A549 (cell line): Measurements from ENCODE around the gene FGD4. TPM values are rescaled to one million over a fixed set of nuclear protein-coding genes. Genes with fewer than 3 reads are reported as not detected.

Experiments
- ATAC-seq, 2 experiments: fragments of 200-7000 bp in 1 of 2; fragments of >200 bp in 1 of 2; cut with Nextera tagmentation in 1 of 2; cut with Tn5 transposase in 1 of 2; 3 replicates each; pipeline versions ENCODE4 v1.8.0 to v1.9.1; 2018 to 2020; ENCODE audit warnings: mild to moderate bottlenecking in 1 of 2, moderate library complexity in 1 of 2
- CTCF ChIA-PET: fragments of 300-600 bp; sonication (Branson Sonifier 250); formaldehyde crosslinking; extraction: SDS; loops from one replicate; lab custom pipeline; 2021; ENCODE audit warnings: antibody characterized with exemption, inconsistent platforms; lab: Yijun Ruan, JAX
- POLR2A ChIA-PET: fragments of 350-600 bp; formaldehyde crosslinking; extraction: SDS; loops from one replicate; lab custom pipeline; 2021; ENCODE audit warnings: antibody characterized with exemption, inconsistent platforms; lab: Yijun Ruan, JAX
- DNase-seq, 2 experiments: peaks; one replicate each; pipeline versions ENCODE4 v3.0.0 to v3.0.0-alpha.2; 2011 to 2016; ENCODE audit warnings: low read depth in 1 of 2, low spot score in 1 of 2
- FAIRE-seq: peaks from 2 replicates; lab custom pipeline; 2011; peaks lifted over from hg19 to GRCh38; lab: Jason Lieb, UNC
- H3K27ac ChIP-seq, 2 experiments: fragments of >200 bp; sonication (Bioruptor Twin); formaldehyde crosslinking; 3 replicates each; pipeline ENCODE4 v1.5.1; 2016 to 2017
- H3K4me1 ChIP-seq: fragments of >200 bp; sonication (Bioruptor Twin); formaldehyde crosslinking; 3 replicates; pipeline ENCODE4 v1.6.1; 2016
- H3K4me2 ChIP-seq: fragments of >200 bp; sonication (Bioruptor Twin); formaldehyde crosslinking; 3 replicates; pipeline ENCODE4 v1.6.1; 2016
- H3K4me3 ChIP-seq: fragments of >200 bp; sonication (Bioruptor Twin); formaldehyde crosslinking; 3 replicates; pipeline ENCODE4 v1.5.1; 2016
- H3K9me3 ChIP-seq: fragments of >200 bp; sonication (Bioruptor Twin); formaldehyde crosslinking; 3 replicates; pipeline ENCODE4 v1.6.1; 2016
- ATOH8 ChIP-seq: fragments of 250-450 bp; sonication (Bioruptor Pico); IDR thresholded peaks from 2 replicates; pipeline ENCODE4 v1.5.0; 2020; ENCODE audit warnings: low read depth, mild to moderate bottlenecking, moderate library complexity
- CBX2 ChIP-seq: fragments of 200-600 bp; sonication (generic); IDR thresholded peaks from 2 replicates; pipeline ENCODE4 v1.6.1; 2016; ENCODE audit warnings: low read depth, mild to moderate bottlenecking, borderline replicate concordance
- CEBPB ChIP-seq, 2 experiments: fragments of >200 bp in 1 of 2; sonication (Bioruptor Twin) in 1 of 2; formaldehyde crosslinking in 1 of 2; IDR thresholded peaks; 2 replicates each; pipeline ENCODE4 v1.6.1; 2012 to 2016
- CHD2 ChIP-seq: fragments of 150-350 bp; IDR thresholded peaks from 2 replicates; pipeline ENCODE4 v1.6.1; 2014; ENCODE audit warnings: low read length; ENCODE audit not compliant: partially characterized antibody
- CHD4 ChIP-seq: fragments of 200-600 bp; sonication (generic); IDR thresholded peaks from 2 replicates; pipeline ENCODE4 v1.6.1; 2016; ENCODE audit warnings: antibody characterized with exemption, mild to moderate bottlenecking, borderline replicate concordance
- EP300 ChIP-seq, 2 experiments: fragments of >200 bp; sonication (Bioruptor Twin); formaldehyde crosslinking; IDR thresholded peaks; 2 replicates in 1 of 2; 3 replicates in 1 of 2; pipeline ENCODE4 v1.6.1; 2016 to 2017
- ESRRA ChIP-seq: fragments of 150-350 bp; IDR thresholded peaks from 2 replicates; pipeline ENCODE4 v1.6.1; 2014; ENCODE audit warnings: mild to moderate bottlenecking, low read length, borderline replicate concordance
- FOSB ChIP-seq: fragments of 250-450 bp; sonication (Bioruptor Pico); IDR thresholded peaks from 2 replicates; pipeline ENCODE4 v1.5.0; 2020; ENCODE audit warnings: mild to moderate bottlenecking, moderate library complexity
- GATA3 ChIP-seq: IDR thresholded peaks from 2 replicates; pipeline ENCODE4 v1.6.1; 2012; ENCODE audit warnings: borderline replicate concordance
- HDAC2 ChIP-seq: fragments of 200-600 bp; sonication (generic); IDR thresholded peaks from 2 replicates; pipeline ENCODE4 v1.6.1; 2016
- HEYL ChIP-seq: fragments of 250-450 bp; sonication (Bioruptor Pico); IDR thresholded peaks from 2 replicates; pipeline ENCODE4 v1.8.0; 2021; ENCODE audit warnings: mild to moderate bottlenecking, moderate library complexity
- HOXA7 ChIP-seq: fragments of 250-450 bp; sonication (Bioruptor Pico); IDR thresholded peaks from 2 replicates; pipeline ENCODE4 v1.5.0; 2020; ENCODE audit warnings: mild to moderate bottlenecking, moderate library complexity
- JUN ChIP-seq, 2 experiments: fragments of >200 bp; sonication (Bioruptor Twin); formaldehyde crosslinking; IDR thresholded peaks; 2 replicates in 1 of 2; 3 replicates in 1 of 2; pipeline ENCODE4 v1.6.1; 2016 to 2017
- KDM1A ChIP-seq: fragments of 200-600 bp; sonication (generic); IDR thresholded peaks from 2 replicates; pipeline ENCODE4 v1.6.1; 2016; ENCODE audit warnings: low read depth, mild to moderate bottlenecking
- MAFK ChIP-seq: fragments of 450-650 bp; IDR thresholded peaks from 2 replicates; pipeline ENCODE4 v1.6.1; 2014; ENCODE audit not compliant: partially characterized antibody
- MAZ ChIP-seq: fragments of 150-350 bp; IDR thresholded peaks from 2 replicates; pipeline ENCODE4 v1.6.1; 2014; ENCODE audit warnings: antibody characterized with exemption, low read depth, low read length, borderline replicate concordance
- NFE2L2 ChIP-seq: fragments of 150-350 bp; conservative IDR thresholded peaks from 2 replicates; pipeline ENCODE4 v1.6.1; 2014; ENCODE audit warnings: low read length
- NPAS2 ChIP-seq: fragments of 250-450 bp; sonication (Bioruptor Pico); IDR thresholded peaks from 2 replicates; pipeline ENCODE4 v1.8.0; 2022; ENCODE audit warnings: mild to moderate bottlenecking, moderate library complexity, borderline replicate concordance
- NR3C1 ChIP-seq: fragments of >200 bp; sonication (Bioruptor Twin); formaldehyde crosslinking; IDR thresholded peaks from 3 replicates; pipeline ENCODE4 v1.6.1; 2017
- PHF8 ChIP-seq: fragments of 200-600 bp; sonication (generic); IDR thresholded peaks from 2 replicates; pipeline ENCODE4 v1.6.1; 2016; ENCODE audit warnings: low read depth, mild to moderate bottlenecking, antibody characterized with exemption, moderate library complexity, borderline replicate concordance
- POLR2A ChIP-seq: IDR thresholded peaks from 2 replicates; pipeline ENCODE4 v1.6.1; 2012; ENCODE audit warnings: mild to moderate bottlenecking, low read length
- POLR2AphosphoS2 ChIP-seq: conservative IDR thresholded peaks from 2 replicates; pipeline ENCODE4 v1.6.1; 2012; ENCODE audit warnings: low read length, improper control_type of control experiment, inconsistent platforms
- RAD21 ChIP-seq, 2 experiments: fragments of >200 bp in 1 of 2; sonication (Bioruptor Twin) in 1 of 2; formaldehyde crosslinking in 1 of 2; IDR thresholded peaks in 1 of 2; conservative IDR thresholded peaks in 1 of 2; 2 replicates in 1 of 2; 3 replicates in 1 of 2; pipeline ENCODE4 v1.6.1; 2012 to 2018; ENCODE audit warnings: inconsistent platforms in 1 of 2
- RARB ChIP-seq: fragments of 250-450 bp; sonication (Bioruptor Pico); IDR thresholded peaks from 2 replicates; pipeline ENCODE4 v1.8.0; 2021; ENCODE audit warnings: mild to moderate bottlenecking, moderate library complexity
- RCOR1 ChIP-seq: fragments of 150-350 bp; IDR thresholded peaks from 2 replicates; pipeline ENCODE4 v1.6.1; 2014; ENCODE audit warnings: antibody characterized with exemption, low read length, low read depth
- RFX5 ChIP-seq: fragments of 450-650 bp; IDR thresholded peaks from 2 replicates; pipeline ENCODE4 v1.7.1; 2014; ENCODE audit warnings: antibody characterized with exemption, mild to moderate bottlenecking, moderate library complexity
- SMC3 ChIP-seq: fragments of >200 bp; sonication (Bioruptor Twin); formaldehyde crosslinking; IDR thresholded peaks from 3 replicates; pipeline ENCODE4 v1.6.1; 2018; ENCODE audit warnings: inconsistent platforms
- TFCP2L1 ChIP-seq: fragments of 250-450 bp; sonication (Bioruptor Pico); IDR thresholded peaks from 2 replicates; pipeline ENCODE4 v1.5.0; 2021; ENCODE audit warnings: mild to moderate bottlenecking
- TP53 ChIP-seq: fragments of 250-450 bp; sonication (Bioruptor Pico); IDR thresholded peaks from 2 replicates; pipeline ENCODE4 v1.5.0; 2021; ENCODE audit warnings: mild to moderate bottlenecking, moderate library complexity
- USF2 ChIP-seq: fragments of 450-650 bp; IDR thresholded peaks from 2 replicates; pipeline ENCODE4 v1.6.1; 2014; ENCODE audit warnings: antibody characterized with exemption
- ZC3H11A ChIP-seq: fragments of 450-650 bp; IDR thresholded peaks from 2 replicates; pipeline ENCODE4 v1.6.1; 2014; ENCODE audit warnings: antibody characterized with exemption, mild to moderate bottlenecking
- ZFP36 ChIP-seq: fragments of 450-650 bp; IDR thresholded peaks from 2 replicates; pipeline ENCODE4 v1.6.1; 2014; ENCODE audit warnings: borderline replicate concordance; ENCODE audit not compliant: partially characterized antibody
- ZNF302 ChIP-seq: fragments of 250-450 bp; sonication (Bioruptor Pico); IDR thresholded peaks from 2 replicates; pipeline ENCODE4 v1.9.0; 2021; ENCODE audit warnings: inconsistent platforms, mild to moderate bottlenecking, moderate library complexity
- ZSCAN20 ChIP-seq: fragments of 250-450 bp; sonication (Bioruptor Pico); IDR thresholded peaks from 2 replicates; pipeline ENCODE4 v1.8.0; 2022; ENCODE audit warnings: mild to moderate bottlenecking, moderate library complexity
- WGBS: methylation state at CpG from one replicate; pipeline ENCODE4 v1.1.6; 2017; ENCODE audit errors: missing lambda C conversion rate; 5-methylcytosine and 5-hydroxymethylcytosine counted together
- polyA plus RNA-seq, 4 experiments: library from polyadenylated mRNA; depleted of rRNA in 3 of 4; stranded (reverse); fragments of >200 nt; fragmentation: RNase III in 1 of 4; extraction: RNeasy Plus Mini Kit Qiagen cat#74134 plus additional on column Dnase treatment in 1 of 4; gene quantifications; 2 replicates in 3 of 4; 3 replicates in 1 of 4; pipeline ENCODE4 v1.2.3, GENCODE V29; 2011 to 2017
- TF ChIP-seq, protein P1 (sequence below): IDR thresholded peaks from 2 replicates; pipeline ENCODE4 v1.6.1; 2012
- TF ChIP-seq, protein P2 (sequence below): IDR thresholded peaks from 2 replicates; pipeline ENCODE4 v1.6.1; 2012

Gene FGD4
- polyA plus RNA-seq, 2 of the 4 experiments (the other 2 are of a cell fraction): 2.2 to 6.0 TPM

DNA sequence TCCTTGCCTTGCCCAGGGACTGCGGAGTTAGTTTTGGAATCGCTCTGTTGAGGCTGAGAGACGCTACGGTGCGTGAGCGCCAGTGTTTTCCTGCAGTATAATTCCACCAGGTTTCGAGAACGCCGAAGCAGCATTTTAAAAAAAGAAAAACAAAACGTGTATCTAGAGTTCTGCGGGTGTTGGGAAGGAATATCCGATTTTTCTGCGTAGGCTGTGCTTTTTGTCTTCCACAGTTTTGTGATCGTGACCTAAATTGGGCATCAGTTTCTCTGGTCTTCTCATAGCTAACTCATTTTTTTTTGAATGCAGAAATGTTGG lies 280.5 kb downstream of the FGD4 start:
- TF ChIP-seq ZFP36 (no peak), MAZ (no peak), CHD2 (no peak), RAD21 (conservative IDR thresholded peaks at IDR 0.05 in 1 of 2, IDR thresholded peaks at IDR 0.05 in 1 of 2) (no peak), USF2 (no peak), TP53 (CRISPR knock-in tag) (no peak), ZC3H11A (no peak), RFX5 (no peak), GATA3 (no peak), SMC3 (no peak), RCOR1 (no peak), KDM1A (no peak), NR3C1 (no peak), CHD4 (no peak), NFE2L2 (no peak), HEYL (no peak), CBX2 (no peak)
- TF ChIP-seq, protein P1, sequence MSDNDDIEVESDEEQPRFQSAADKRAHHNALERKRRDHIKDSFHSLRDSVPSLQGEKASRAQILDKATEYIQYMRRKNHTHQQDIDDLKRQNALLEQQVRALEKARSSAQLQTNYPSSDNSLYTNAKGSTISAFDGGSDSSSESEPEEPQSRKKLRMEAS: no peak
- 1% methylated on average over 14 of the region's 14 CpGs for WGBS
- POLR2A ChIA-PET: interaction anchor here (1.1 kb wide), 1 partner anchor 75 kb away, joined by 7 read pairs; no protein-coding TSS in a partner anchor

DNA sequence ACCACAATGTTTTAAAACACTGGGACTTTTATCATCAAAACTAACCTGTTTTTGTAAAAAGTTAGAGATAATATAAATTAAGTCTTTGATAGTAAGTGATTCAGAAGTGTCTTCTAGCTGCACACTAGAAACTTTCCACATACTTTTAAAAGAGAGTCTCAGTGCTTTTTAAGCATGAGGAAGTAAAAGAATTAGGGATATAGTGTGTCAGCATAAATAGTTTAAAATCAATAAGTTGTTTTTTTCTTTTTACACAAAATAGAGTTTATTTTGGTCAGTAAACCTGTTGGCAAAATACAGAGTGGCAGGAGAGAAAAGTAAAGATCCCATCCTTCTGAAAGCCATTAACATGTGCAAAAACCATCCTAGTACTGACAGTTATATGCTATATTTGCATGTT lies 281.4 kb downstream of the FGD4 start:
- no peak for FAIRE-seq
- Histone ChIP-seq H3K4me2 (peak overlapping the region; percentile 85), H3K9me3 (no peaks in the 10 kb centered on the region), H3K27ac (peak overlapping the region in 1 of 2 experiments; percentile 3; a peak in 1 of 6 replicates), H3K4me3 (peak overlapping the region; percentile 82), H3K4me1 (peaks cover 22% of the 10 kb centered on the region)
- ChIA-PET CTCF (interaction anchor here (0.7 kb wide), 1 partner anchor 9 kb away, joined by 3 read pairs; no protein-coding TSS in a partner anchor), POLR2A (no interaction called here)
- DNase-seq: no peak
- ATAC-seq: no peak
- no peak for TF ChIP-seq HDAC2
- no peak for TF ChIP-seq EP300 (IDR thresholded peaks at IDR 0.05)
- TF ChIP-seq JUN (IDR thresholded peaks at IDR 0.05): no peak
- no peak for TF ChIP-seq TP53 (CRISPR knock-in tag)
- TF ChIP-seq ZNF302 (CRISPR knock-in tag): no peak
- TF ChIP-seq ATOH8: no peak
- TF ChIP-seq MAFK: no peak
- TF ChIP-seq, all 56 proteins: peak for 0

More for the DNA sequence above, 280.5 kb downstream of the FGD4 start:
- no peaks in the 10 kb centered on the region for H3K9me3 ChIP-seq
- peak overlapping the region; percentile 85 for H3K4me2 ChIP-seq
- FAIRE-seq (no peak), DNase-seq (no peak), ATAC-seq (peak; percentile 31 to 57; a peak in 5 of 6 replicates)
- CTCF ChIA-PET: no interaction called here
- peaks cover 22% of the 10 kb centered on the region for H3K4me1 ChIP-seq
- H3K27ac ChIP-seq: peak overlapping the region; percentile 88 to 93
- peak overlapping the region; percentile 82 for H3K4me3 ChIP-seq

GRCh38 chr12:32681272-32681671 lies 281.9 kb downstream of the FGD4 start:
- ChIA-PET POLR2A (no interaction called here), CTCF (interaction anchor here (0.6 to 0.7 kb wide), 3 partner anchors 9 to 1342 kb away, joined by 3 read pairs; no protein-coding TSS in a partner anchor)
- ATAC-seq (no peak), DNase-seq (no peak), FAIRE-seq (no peak)
- Histone ChIP-seq H3K4me2 (peak overlapping the region; percentile 85), H3K4me3 (peak overlapping the region; percentile 82; the same call in 1 of the 3 replicates), H3K27ac (peak overlapping the region in 1 of 2 experiments; percentile 3; a peak in 1 of 6 replicates), H3K9me3 (no peaks in the 10 kb centered on the region), H3K4me1 (peaks cover 22% of the 10 kb centered on the region)
- TF ChIP-seq ZFP36 (no peak), HOXA7 (CRISPR knock-in tag) (no peak), ESRRA (no peak), TP53 (CRISPR knock-in tag) (no peak), FOSB (no peak), ZNF302 (CRISPR knock-in tag) (no peak), ZSCAN20 (CRISPR knock-in tag) (no peak), POLR2AphosphoS2 (no peak), RARB (no peak), TFCP2L1 (no peak), RCOR1 (no peak), HDAC2 (no peak), PHF8 (no peak), SMC3 (no peak), CEBPB (IDR thresholded peaks at IDR 0.05) (no peak), RAD21 (conservative IDR thresholded peaks at IDR 0.05 in 1 of 2, IDR thresholded peaks at IDR 0.05 in 1 of 2) (no peak), CHD2 (no peak), NPAS2 (CRISPR knock-in tag) (no peak), POLR2A (no peak)
- TF ChIP-seq, protein P2, sequence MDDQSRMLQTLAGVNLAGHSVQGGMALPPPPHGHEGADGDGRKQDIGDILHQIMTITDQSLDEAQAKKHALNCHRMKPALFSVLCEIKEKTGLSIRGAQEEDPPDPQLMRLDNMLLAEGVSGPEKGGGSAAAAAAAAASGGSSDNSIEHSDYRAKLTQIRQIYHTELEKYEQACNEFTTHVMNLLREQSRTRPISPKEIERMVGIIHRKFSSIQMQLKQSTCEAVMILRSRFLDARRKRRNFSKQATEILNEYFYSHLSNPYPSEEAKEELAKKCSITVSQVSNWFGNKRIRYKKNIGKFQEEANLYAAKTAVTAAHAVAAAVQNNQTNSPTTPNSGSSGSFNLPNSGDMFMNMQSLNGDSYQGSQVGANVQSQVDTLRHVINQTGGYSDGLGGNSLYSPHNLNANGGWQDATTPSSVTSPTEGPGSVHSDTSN: no peak
- 88% methylated on average over 8 of the region's 11 CpGs for WGBS
